Inflammatory macrophage treated with lipopolysaccharide for 1 hour (primary cell): ENCODE data around the gene CNTNAP5.

ENCODE experiments used
- DNase-seq, 2 donors: peaks; one replicate each; pipeline ENCODE4 v3.0.0-alpha.2; 2020 to 2022

CNTNAP5 gene

GRCh38 chr2:124647663-124648062 is 622.6 kb downstream of the CNTNAP5 start:
- no peak for DNase-seq

- DNase-seq = no peak
Observed at GRCh38 chr2:124649001-124649400, 623.9 kb downstream of the CNTNAP5 start.

GRCh38 chr2:124652099-124652498 is 627.0 kb downstream of the CNTNAP5 start:
- DNase-seq = no peak

GRCh38 chr2:124658373-124658772 is 633.3 kb downstream of the CNTNAP5 start:
- no peak for DNase-seq

- no peak for DNase-seq
Observed at GRCh38 chr2:124661558-124661957, 636.5 kb downstream of the CNTNAP5 start.

- DNase-seq = no peak
Observed at GRCh38 chr2:124662946-124663644, 638.0 kb downstream of the CNTNAP5 start.

- no peak for DNase-seq
Observed at GRCh38 chr2:124663645-124663997, 638.5 kb downstream of the CNTNAP5 start.

GRCh38 chr2:124664363-124664762 is 639.3 kb downstream of the CNTNAP5 start:
- DNase-seq = no peak

- DNase-seq = no peak
Observed at GRCh38 chr2:124666976-124667375, 641.9 kb downstream of the CNTNAP5 start.

GRCh38 chr2:124668161-124668560 is 643.1 kb downstream of the CNTNAP5 start:
- DNase-seq = no peak

- no peak for DNase-seq
Observed at GRCh38 chr2:124670187-124670586, 645.1 kb downstream of the CNTNAP5 start.

GRCh38 chr2:124678043-124678442 is 653.0 kb downstream of the CNTNAP5 start:
- no peak for DNase-seq

- no peak for DNase-seq
Observed at GRCh38 chr2:124683536-124684428, 658.7 kb downstream of the CNTNAP5 start.

GRCh38 chr2:124689348-124689747 is 664.3 kb downstream of the CNTNAP5 start:
- DNase-seq = no peak

GRCh38 chr2:124692216-124692615 is 667.1 kb downstream of the CNTNAP5 start:
- no peak for DNase-seq

GRCh38 chr2:124692707-124693106 is 667.6 kb downstream of the CNTNAP5 start:
- no peak for DNase-seq

GRCh38 chr2:124693156-124693555 is 668.1 kb downstream of the CNTNAP5 start:
- no peak for DNase-seq

GRCh38 chr2:124698979-124699565 is 674.0 kb downstream of the CNTNAP5 start:
- DNase-seq = no peak

- DNase-seq = no peak
Observed at GRCh38 chr2:124702777-124703176, 677.7 kb downstream of the CNTNAP5 start.

- DNase-seq = no peak
Observed at GRCh38 chr2:124704071-124704925, 679.2 kb downstream of the CNTNAP5 start.

GRCh38 chr2:124708661-124709060 is 683.6 kb downstream of the CNTNAP5 start:
- no peak for DNase-seq

GRCh38 chr2:124713969-124714368 is 688.9 kb downstream of the CNTNAP5 start:
- DNase-seq = no peak

- DNase-seq = no peak
Observed at GRCh38 chr2:124725187-124725586, 700.1 kb downstream of the CNTNAP5 start.
